Activated CD4-positive, alpha-beta memory T cell treated with anti-CD3 and anti-CD28 coated beads, Interleukin-2, amount 10 ng/mL, durations not matched to agents 7 days and 5 days (primary cell): ENCODE results near the gene AP4S1. TPM values are rescaled to one million over a fixed set of nuclear protein-coding genes. Genes with fewer than 3 reads are reported as not detected.
A peak's percentile ranks its signal among the peaks of the same experiment; 100 is the strongest.

Source experiments
- CTCF ChIA-PET: fragments of 350-600 bp; sonication (Branson Sonifier 250); formaldehyde crosslinking; loops from one replicate; lab custom pipeline; 2021; ENCODE audit warnings: antibody characterized with exemption, inconsistent platforms; lab: Charles Lee
- POLR2A ChIA-PET: fragments of 350-600 bp; sonication (Branson Sonifier 250); formaldehyde crosslinking; loops from one replicate; lab custom pipeline; 2021; ENCODE audit warnings: antibody characterized with exemption; lab: Charles Lee
- DNase-seq: peaks from one replicate; pipeline ENCODE4 v3.0.0-alpha.2; 2020
- H3K27ac Mint-ChIP-seq: one replicate; pipeline ENCODE4 v1.8.0; 2021; ENCODE audit warnings: mild to moderate bottlenecking, mixed read lengths
- H3K27me3 Mint-ChIP-seq: one replicate; pipeline ENCODE4 v1.8.0; 2021; ENCODE audit warnings: mixed read lengths
- H3K36me3 Mint-ChIP-seq: one replicate; pipeline ENCODE4 v1.8.0; 2021; ENCODE audit warnings: low read depth, mixed read lengths
- H3K4me1 Mint-ChIP-seq: one replicate; pipeline ENCODE4 v1.8.0; 2021; ENCODE audit warnings: mixed read lengths
- H3K4me3 Mint-ChIP-seq: one replicate; pipeline ENCODE4 v1.8.0; 2021; ENCODE audit warnings: mild to moderate bottlenecking, mixed read lengths
- H3K9me3 Mint-ChIP-seq: one replicate; pipeline ENCODE4 v1.8.0; 2021; ENCODE audit warnings: mixed read lengths
- total RNA-seq, 2 experiments: library from RNA; stranded (reverse); gene quantifications; one replicate each; pipeline ENCODE4 v1.2.3, GENCODE V29; 2021

AP4S1 gene
- total RNA-seq, 2 experiments from 2014 or later: 3.7 to 4.2 TPM

DNA sequence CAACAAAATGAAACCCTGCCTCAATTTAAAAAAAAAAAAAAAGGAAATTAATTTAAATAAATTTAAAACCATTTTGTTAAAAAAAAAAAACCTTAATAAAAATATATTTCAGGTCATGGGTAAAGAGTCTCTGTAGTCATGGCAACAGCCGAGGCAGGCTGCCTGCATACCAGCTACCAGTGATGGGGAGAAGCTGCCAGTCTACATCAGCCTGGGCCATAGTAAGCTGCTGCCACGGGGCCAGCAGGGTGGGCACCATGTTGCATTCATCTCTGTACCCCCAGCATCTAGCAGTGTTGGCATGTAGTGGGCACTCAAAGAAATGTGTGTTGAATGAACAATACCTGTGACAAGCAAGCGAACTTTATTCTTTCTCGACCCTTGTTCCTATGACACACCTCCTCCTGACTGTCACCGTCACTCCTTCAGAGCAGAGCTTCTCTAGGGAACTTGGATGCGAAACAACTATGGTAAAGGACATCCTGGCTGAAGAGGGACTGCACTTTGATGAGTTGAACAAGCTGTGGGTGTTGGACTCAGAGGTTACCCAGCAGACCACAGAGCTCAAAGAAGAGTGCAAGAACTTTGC is 7.3 kb upstream of the AP4S1 start:
- POLR2A ChIA-PET: no interaction called here
- no peaks in the 10 kb centered on the region for H3K9me3 Mint-ChIP-seq

DNA sequence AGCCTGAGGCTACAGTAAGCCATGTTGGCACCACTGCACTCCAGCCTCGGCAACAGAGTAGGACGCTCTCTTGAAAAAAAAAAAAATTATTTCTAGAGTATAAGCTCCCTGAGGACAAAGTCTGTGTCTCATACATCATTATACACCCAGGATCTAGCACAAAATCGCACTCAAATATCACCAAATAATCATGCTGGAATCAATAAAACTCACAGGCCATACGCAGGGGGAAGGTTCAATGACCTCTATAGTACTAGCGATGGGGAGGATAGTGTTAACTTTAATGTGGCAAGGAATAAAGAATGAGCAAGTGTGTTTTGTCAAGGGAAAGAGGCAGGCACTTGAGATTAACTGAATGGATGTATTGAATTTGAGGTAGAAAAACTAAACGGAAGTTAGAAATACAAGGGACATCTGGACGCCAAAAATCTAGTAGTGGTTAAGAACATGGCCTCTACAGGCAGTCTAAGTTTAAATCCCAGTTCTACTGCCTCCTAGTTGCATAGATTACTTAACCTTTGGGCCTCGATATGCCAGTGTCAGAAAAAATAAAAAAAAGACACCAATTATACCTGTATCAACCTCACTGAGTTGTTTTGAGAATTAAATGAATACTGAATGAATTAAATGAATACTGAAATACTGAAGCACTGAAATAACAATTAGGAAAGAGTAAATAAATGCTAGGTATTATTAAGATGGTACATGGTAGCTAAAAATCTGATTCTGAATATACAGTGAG is 4.4 kb upstream of the AP4S1 start:
- Mint-ChIP-seq H3K4me3 (no peak overlapping the region), H3K4me1 (peaks cover 32% of the 10 kb centered on the region), H3K27me3 (no peaks in the 10 kb centered on the region), H3K9me3 (no peaks in the 10 kb centered on the region), H3K36me3 (peaks cover 30% of the 10 kb centered on the region), H3K27ac (no peak overlapping the region)
- DNase-seq: no peak
- ChIA-PET POLR2A (no interaction called here), CTCF (no interaction called here)

More for the DNA sequence above, 7.3 kb upstream of the AP4S1 start:
- Mint-ChIP-seq H3K4me1 (peaks cover 15% of the 10 kb centered on the region), H3K36me3 (peaks cover 23% of the 10 kb centered on the region), H3K4me3 (no peak overlapping the region), H3K27me3 (no peaks in the 10 kb centered on the region), H3K27ac (no peak overlapping the region)
- no peak for DNase-seq
- CTCF ChIA-PET: interaction anchor here (1.2 kb wide), 2 partner anchors 10 to 355 kb away, joined by 3 to 4 read pairs; no protein-coding TSS in a partner anchor

DNA sequence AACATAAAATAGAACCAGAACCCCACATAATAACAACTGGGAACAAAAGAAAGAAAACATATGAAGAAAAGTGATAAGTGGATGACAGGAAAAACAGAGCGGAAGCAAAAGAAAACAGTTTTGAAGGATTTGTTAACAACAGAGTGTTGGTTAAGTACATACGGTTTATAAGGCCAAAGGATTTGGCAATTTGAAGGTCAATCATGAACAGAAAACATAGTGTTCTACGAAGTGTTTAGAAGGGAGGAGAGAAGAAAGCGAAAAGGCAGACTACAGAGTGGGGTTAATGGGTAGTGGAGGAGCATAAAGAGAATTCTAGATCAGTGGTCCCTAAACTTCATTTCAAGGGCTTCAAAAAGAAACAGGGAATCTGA is 3.9 kb upstream of the AP4S1 start:
- Mint-ChIP-seq H3K36me3 (peaks cover 27% of the 10 kb centered on the region), H3K27ac (no peak overlapping the region), H3K4me3 (no peak overlapping the region), H3K27me3 (no peaks in the 10 kb centered on the region), H3K9me3 (no peaks in the 10 kb centered on the region), H3K4me1 (peaks cover 32% of the 10 kb centered on the region)
- ChIA-PET CTCF (no interaction called here), POLR2A (no interaction called here)
- no peak for DNase-seq

DNA sequence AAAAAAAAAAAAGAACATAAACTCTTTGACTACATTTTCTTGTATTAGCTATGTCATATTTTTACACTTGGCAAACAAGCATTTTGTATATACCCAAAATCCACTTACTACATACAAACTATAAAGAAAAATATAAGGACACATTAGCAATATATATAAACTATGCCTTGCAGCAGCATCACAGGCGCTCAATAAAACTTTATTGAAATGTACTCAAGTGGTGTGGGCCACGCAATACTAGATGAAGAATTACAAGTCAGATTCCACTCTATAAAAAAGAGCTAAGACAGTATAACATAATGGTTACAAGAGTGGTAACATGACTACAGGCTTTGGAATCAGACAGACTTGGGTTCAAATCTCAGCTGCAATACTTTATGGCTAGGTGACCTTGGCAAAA is 3.1 kb upstream of the AP4S1 start:
- Mint-ChIP-seq H3K36me3 (peaks cover 27% of the 10 kb centered on the region), H3K27ac (no peak overlapping the region), H3K27me3 (no peaks in the 10 kb centered on the region), H3K4me1 (peaks cover 38% of the 10 kb centered on the region), H3K4me3 (no peak overlapping the region), H3K9me3 (no peaks in the 10 kb centered on the region)
- CTCF ChIA-PET: interaction anchor here (1.3 kb wide), 1 partner anchor 38 kb away, joined by 3 read pairs; no protein-coding TSS in a partner anchor
- no peak for DNase-seq
- POLR2A ChIA-PET: interaction anchor here (1.1 to 1.5 kb wide), 2 partner anchors 9 to 20 kb away, joined by 3 to 4 read pairs; no protein-coding TSS in a partner anchor

DNA sequence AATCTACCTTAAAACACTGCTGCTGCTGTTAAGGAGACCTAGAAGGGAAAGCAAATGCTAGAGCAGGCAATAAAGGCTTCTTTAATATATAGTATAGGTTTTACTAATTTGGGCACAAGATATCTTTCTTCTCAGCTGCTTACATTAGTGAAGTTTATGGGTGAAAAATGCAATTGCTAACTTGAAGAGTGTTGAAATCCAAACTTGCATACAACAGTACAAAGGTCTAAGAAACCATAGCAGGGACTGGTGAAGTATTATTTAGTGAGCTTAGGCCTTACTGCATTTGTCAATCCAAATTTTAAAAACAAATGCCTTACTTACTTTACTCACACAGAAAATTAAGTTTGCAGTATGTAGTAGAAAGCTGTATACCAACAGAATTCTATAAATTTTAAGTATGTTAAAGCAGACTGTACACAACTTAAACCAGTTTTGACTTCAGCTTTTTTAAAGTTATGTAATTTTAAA is 1.4 kb upstream of the AP4S1 start:
- ChIA-PET CTCF (interaction anchor here (0.6 kb wide), 2 partner anchors 17 to 59 kb away, joined by 3 read pairs; no protein-coding TSS in a partner anchor), POLR2A (interaction anchor here (1.5 to 3.3 kb wide), 3 partner anchors 14 to 183 kb away, joined by 3 to 47 read pairs (median 5); partner anchors contain the start of gene HECTD1)
- H3K27me3 Mint-ChIP-seq: no peaks in the 10 kb centered on the region
- H3K36me3 Mint-ChIP-seq: peaks cover 24% of the 10 kb centered on the region
- no peak overlapping the region for H3K27ac Mint-ChIP-seq
- DNase-seq: no peak
- H3K4me3 Mint-ChIP-seq: peak overlapping the region; percentile 29
- no peaks in the 10 kb centered on the region for H3K9me3 Mint-ChIP-seq
- peaks cover 43% of the 10 kb centered on the region for H3K4me1 Mint-ChIP-seq

DNA sequence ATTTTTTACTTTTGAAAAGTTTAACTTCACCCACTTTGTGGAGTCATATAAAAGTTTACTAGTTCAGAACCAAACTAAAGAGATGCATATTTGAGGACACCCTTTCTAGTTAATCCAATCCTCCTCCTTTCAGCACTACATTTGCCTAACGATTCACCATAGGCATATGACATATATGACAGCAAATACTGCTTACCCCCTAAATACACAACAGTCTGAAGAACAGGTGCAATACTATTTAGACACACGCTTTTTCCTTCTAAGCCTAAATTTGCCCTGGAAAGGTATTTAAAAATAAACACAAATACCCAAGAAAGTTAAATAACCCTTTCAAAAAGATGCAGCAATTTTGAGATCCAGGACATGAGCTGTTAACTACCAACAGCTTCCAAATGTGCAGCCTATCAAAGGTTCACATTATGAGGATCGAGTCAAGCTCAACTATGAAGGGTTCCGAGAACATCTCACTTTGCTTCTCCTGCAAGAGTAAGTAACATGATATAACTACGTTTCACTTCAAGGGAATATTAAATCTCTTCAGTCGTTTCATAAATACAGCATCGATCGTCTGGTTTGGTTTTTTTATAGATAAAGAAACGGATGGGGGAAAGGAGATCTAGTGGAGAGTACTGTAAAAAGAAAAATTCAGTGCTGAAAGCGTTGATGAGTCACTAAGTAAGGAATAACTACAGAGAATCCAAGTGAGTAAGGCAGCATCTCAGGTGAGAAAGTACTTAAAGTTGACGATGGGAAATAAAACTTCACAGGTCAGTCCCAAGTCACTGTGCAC is 677 bp upstream of the AP4S1 start:
- Mint-ChIP-seq H3K4me3 (peak overlapping the region; percentile 87), H3K27me3 (no peaks in the 10 kb centered on the region), H3K36me3 (peaks cover 24% of the 10 kb centered on the region), H3K4me1 (peaks cover 46% of the 10 kb centered on the region), H3K9me3 (no peaks in the 10 kb centered on the region), H3K27ac (peak overlapping the region; percentile 78)
- CTCF ChIA-PET: interaction anchor here (0.6 kb wide), 2 partner anchors 16 to 176 kb away, joined by 3 to 7 read pairs; no protein-coding TSS in a partner anchor
- POLR2A ChIA-PET: interaction anchor here (1.4 to 3.3 kb wide), 8 partner anchors 11 to 432 kb away, joined by 3 to 47 read pairs (median 6); partner anchors contain the start of genes DTD2, HEATR5A and HECTD1
- no peak for DNase-seq

DNA sequence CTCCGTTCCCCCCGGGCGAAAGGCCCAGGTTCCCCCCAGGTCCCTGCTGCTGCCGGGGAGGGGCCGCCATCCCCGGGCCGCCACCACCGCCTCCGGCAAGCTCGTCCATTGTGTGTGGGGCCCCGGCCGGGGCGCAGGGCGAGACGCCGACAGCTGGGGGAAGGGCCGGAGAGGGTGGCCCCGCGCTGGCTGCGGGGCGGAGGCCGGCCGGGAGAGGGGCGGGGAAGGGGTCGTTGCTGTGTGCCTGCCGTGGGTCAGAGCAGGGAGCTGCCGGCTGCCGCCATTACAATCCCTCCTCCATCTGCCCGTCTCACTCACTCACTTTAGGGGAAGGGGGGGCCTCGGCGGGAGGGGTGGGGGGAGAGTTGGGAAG is 614 bp downstream of the AP4S1 start, which contains the start of gene STRN3:
TSS of gene STRN3 (minus strand) at position 303 of the 373 bp plus-strand sequence. CDS start at position 109, 194 bp downstream.
- DNase-seq: no peak
- Mint-ChIP-seq H3K4me3 (peak within 1 kb of the TSS; percentile 94), H3K9me3 (no peaks in the 10 kb centered on the region), H3K4me1 (peaks cover 51% of the 10 kb centered on the region), H3K27me3 (no peaks in the 10 kb centered on the region), H3K27ac (peak within 1 kb of the TSS; percentile 91), H3K36me3 (peaks cover 20% of the 10 kb centered on the region)
- ChIA-PET CTCF (interaction anchor here (1.0 to 1.6 kb wide), 6 partner anchors 11 to 182 kb away, joined by 3 to 4 read pairs (median 3); no protein-coding TSS in a partner anchor), POLR2A (interaction anchor here (0.8 to 3.3 kb wide), 27 partner anchors 10 to 467 kb away, joined by 3 to 47 read pairs (median 4); partner anchors contain the start of genes DTD2, G2E3, HEATR5A and HECTD1)

DNA sequence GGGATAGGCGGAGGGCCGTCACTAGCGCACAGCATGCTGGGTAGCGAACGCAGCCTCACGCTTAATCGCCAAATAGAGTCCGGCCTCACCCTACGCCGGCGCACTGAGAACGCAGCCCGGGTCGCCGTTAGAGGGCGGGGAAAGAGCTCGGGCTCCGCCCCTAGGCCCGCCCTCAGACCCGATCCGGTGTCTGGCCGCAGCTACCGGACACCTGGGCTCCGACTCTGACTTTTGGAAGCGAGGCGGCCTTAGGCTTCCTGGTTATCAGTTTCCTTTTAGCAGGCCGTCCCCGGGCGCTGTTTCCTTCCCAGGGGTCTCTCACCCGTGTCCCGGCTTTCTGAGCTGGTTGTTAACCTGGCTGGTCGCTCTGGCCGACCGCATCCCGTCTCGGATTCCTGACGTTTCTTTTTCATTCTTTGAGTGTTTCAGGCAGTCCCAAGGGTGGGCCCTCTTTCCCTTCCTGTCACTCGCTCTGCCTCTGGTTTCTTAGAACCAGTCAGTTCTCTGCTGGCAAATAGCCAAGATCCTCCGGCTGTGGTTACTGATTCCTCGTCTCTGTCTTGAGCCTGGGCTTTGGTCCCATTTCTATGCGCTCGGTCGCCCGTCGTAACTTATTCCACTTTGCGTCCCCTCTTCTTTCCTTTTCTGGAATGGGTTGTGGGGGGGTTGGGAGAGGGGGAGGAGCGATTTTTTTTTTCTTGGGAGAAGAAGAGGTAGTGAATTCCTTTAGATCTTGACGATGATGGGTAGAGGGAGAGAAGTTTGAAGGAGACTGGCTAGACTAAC is 1.2 kb downstream of the AP4S1 start:
- no peaks in the 10 kb centered on the region for H3K27me3 Mint-ChIP-seq
- POLR2A ChIA-PET: interaction anchor here (0.6 to 3.3 kb wide), 24 partner anchors 11 to 468 kb away, joined by 3 to 47 read pairs (median 4); partner anchors contain the start of genes DTD2, G2E3, HEATR5A and HECTD1

DNA sequence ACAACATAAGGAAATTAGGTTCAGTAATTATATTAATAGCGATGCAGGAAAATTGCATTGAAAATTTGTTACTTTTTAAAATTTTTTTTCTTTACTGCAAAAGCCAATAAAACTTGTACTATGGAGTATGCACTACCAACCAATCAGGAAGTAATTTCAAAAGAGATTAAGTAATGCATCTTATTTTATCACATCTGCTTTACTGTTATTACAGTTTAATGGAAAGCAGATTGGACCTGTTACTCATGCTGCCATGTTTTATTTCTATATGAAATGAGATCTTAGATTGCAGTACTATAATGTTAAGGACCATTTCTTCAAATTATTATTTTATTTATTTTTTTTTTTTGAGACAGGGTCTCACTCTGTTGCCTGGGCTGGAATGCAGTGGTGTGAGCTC is 2.4 kb downstream of the AP4S1 start:
- Mint-ChIP-seq H3K9me3 (no peaks in the 10 kb centered on the region), H3K4me1 (peaks cover 55% of the 10 kb centered on the region), H3K36me3 (peaks cover 9% of the 10 kb centered on the region), H3K4me3 (no peak overlapping the region), H3K27ac (no peak overlapping the region), H3K27me3 (no peaks in the 10 kb centered on the region)
- ChIA-PET CTCF (interaction anchor here (1.4 kb wide), 1 partner anchor 10 kb away, joined by 4 read pairs; no protein-coding TSS in a partner anchor), POLR2A (interaction anchor here (0.9 kb wide), 1 partner anchor 180 kb away, joined by 3 read pairs; the partner anchor contains the start of gene HECTD1)
- DNase-seq: no peak

More for the DNA sequence above, 1.2 kb downstream of the AP4S1 start:
- Mint-ChIP-seq H3K4me3 (peak overlapping the region; percentile 94), H3K9me3 (no peaks in the 10 kb centered on the region), H3K36me3 (peaks cover 14% of the 10 kb centered on the region), H3K27ac (peak overlapping the region; percentile 91), H3K4me1 (peaks cover 53% of the 10 kb centered on the region)
- DNase-seq: peak; percentile 94
- CTCF ChIA-PET: interaction anchor here (0.7 to 1.6 kb wide), 7 partner anchors 11 to 839 kb away, joined by 3 to 4 read pairs (median 3); no protein-coding TSS in a partner anchor

DNA sequence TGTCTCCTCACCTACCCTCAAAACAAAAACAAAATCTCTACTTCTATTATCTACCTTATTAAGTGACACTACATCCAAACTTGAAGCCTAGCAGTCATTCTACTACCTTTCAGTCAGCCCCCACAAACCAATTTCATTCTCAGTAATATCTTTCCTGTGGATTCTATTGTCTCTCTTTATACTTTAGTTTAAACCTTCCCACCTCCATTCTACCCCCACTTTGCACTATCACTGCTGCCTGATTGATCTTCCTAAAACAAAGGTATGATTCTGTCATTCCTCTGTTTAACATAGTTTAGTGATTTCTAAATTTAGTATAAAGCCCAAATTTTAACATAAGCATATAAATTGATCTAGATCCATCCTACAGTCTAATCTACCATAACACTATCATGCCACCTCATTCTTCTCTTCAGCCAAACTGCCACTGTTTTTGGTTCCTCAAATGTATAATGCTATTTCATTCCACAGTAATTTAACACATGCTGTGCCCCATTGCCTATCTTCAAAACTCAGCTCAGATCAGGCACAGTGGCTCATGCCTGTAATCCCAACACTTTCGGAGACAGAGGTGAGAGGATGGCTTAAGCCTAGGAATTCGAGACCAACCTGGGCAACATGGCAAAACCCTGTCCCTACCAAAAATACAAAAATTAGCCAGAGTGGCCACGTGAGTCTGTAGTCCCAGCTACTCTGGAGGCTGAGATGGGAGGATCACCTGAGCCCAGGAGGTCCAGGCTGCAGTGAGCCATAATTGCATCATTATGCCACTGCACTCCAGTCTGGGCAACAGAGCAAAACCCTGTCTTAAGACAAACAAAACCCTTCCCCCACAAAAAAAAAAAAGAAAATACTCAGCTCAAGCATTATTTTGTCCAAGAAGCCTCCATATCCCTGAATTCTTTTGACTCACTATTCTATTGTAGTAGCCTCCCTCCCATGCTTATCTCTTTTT is 3.8 kb downstream of the AP4S1 start:
- H3K36me3 Mint-ChIP-seq: peaks cover 6% of the 10 kb centered on the region
- DNase-seq: no peak
- no peaks in the 10 kb centered on the region for H3K27me3 Mint-ChIP-seq
- POLR2A ChIA-PET: no interaction called here
- CTCF ChIA-PET: no interaction called here
- H3K4me3 Mint-ChIP-seq: no peak overlapping the region
- H3K27ac Mint-ChIP-seq: no peak overlapping the region
- H3K4me1 Mint-ChIP-seq: peaks cover 46% of the 10 kb centered on the region
- H3K9me3 Mint-ChIP-seq: no peaks in the 10 kb centered on the region

DNA sequence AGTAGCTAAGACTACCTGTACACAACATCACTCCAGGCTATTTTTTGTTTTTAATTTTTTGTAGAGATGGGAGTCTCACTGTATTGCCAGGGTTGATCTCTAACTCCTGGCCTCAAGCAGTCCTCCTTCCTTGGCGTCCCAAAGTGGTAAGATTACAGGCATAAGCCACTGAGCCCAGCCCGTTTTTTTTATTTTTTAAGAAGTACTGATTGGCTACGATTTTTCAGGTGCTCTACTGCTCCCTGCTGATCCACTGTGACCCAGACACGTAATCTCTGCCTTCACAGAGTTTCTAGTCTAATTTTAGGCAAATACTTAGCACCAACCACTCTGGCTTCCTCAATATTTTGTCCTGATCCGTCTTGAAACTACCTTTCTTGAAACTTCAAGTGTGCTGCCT is 5.0 kb downstream of the AP4S1 start:
- Mint-ChIP-seq H3K27me3 (no peaks in the 10 kb centered on the region), H3K36me3 (no peaks in the 10 kb centered on the region), H3K9me3 (no peaks in the 10 kb centered on the region), H3K27ac (no peak overlapping the region), H3K4me3 (no peak overlapping the region), H3K4me1 (peaks cover 38% of the 10 kb centered on the region)
- DNase-seq: no peak
- POLR2A ChIA-PET: no interaction called here
- CTCF ChIA-PET: no interaction called here
